Measurements from ENCODE around the gene C1orf94.

C1orf94 gene

GRCh38 chr1:34263406-34263805 lies 86.7 kb downstream of the C1orf94 start:
- no peak for DNase-seq

DNA sequence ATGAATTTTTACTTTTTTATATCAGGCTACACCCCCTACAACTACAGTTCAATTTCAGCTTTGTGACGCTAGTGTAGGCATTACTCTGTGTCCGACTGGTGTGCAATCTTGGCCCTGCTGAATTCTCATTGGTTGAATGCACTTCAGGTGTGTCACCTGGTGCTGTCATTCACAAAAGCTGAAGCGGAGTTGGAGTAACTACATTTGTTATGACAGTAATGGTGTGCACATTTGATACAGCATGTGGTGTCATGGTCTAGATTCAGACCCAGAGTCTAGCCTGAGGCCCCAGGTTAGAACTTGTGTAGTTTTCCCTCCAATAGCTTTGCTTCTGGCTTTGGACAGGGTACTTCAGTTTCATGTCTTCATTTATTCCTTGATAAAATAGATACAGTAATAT lies 88.7 kb downstream of the C1orf94 start:
- DNase-seq: no peak

DNA sequence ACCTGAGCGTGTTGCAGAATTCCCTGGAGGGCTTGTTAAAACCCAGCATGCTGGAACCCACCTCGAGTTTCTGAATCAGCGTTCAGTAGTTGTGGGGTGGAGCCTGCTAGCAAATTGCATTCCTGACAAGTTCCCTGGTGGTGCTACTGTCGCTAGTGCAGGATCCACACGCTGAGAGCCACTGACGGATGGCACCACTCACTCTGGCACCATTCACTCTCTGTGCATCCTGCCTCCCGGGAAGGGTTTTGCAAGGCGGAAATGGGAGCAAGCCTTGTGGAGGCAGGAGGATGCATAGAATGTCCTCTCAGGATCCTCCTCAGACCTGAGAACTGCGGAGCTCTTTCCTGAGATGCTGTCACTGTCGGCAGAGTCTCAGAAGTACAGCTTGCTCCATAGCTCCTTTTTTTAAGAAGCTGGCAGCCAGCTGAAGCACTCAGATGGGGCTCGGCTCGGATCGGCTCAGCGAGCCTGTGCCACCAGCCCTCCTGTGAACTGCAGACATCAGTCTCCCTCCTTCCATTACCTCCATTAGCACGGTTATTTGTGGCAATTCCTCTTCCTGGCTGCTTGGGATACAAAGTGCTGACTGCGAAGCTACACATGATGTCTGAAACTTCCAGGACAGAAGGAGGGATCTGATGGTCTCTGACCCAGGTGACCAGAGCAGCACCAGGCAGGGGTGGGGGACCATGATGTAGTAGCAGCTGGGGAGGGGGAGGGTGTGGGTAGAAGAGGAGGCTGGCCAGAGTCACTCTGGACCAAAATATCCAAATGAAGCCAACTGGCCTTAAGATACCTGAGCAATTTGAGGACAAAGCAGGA lies 89.6 kb downstream of the C1orf94 start:
- DNase-seq: no peak

GRCh38 chr1:34267326-34267725 lies 90.6 kb downstream of the C1orf94 start:
- no peak for DNase-seq

DNA sequence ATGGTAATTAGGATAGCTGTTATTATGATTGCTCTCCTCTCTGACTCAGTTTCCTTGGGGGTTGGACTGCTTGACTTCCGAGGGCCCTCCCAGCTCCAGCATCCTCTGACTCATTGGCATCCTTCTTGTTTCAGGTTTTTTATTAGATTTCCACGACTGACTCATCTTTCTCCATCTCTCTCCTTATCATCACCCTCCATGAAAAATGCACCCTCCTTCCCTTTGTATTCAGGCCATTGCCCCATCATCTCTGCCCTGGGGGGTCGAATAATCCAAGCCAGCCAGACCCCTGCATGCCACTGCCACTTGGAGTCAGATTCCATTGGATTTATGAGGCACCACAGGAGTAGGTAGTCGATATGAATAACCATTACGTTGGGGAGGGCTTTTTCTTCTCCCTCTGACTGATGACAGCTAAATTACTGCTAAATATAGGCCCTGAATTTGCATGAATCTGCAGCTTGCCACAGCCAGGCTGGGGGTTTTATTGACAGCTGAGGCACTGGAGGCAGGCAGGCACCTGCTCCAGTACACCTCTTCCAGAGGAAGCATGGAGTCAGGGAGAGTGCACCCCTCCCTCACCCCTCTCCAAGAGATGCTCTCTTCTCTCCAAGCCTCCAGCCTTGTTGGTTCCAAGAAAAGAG lies 91.7 kb downstream of the C1orf94 start:
- DNase-seq: no peak

All from NCI-H1694 (cell line).